HG03460 (cell line): ENCODE data around the gene CDH4.

Experiments
- ATAC-seq: cut with Tn5 transposase; IDR thresholded peaks from one replicate; pipeline ENCODE4 v1.9.1; 2021; ENCODE audit not compliant: unreplicated experiment

Gene CDH4

GRCh38 chr20:61322151-61322865 is 70.2 kb downstream of the CDH4 start:
- ATAC-seq = no peak

GRCh38 chr20:61324906-61325305 is 72.8 kb downstream of the CDH4 start:
- no peak for ATAC-seq

- ATAC-seq = no peak
These were observed 73.7 kb downstream of the CDH4 start for GRCh38 chr20:61325718-61326117.

GRCh38 chr20:61328911-61329558 is 77.0 kb downstream of the CDH4 start:
- no peak for ATAC-seq

GRCh38 chr20:61330441-61330840 is 78.4 kb downstream of the CDH4 start:
- ATAC-seq = no peak

GRCh38 chr20:61331543-61331942 is 79.5 kb downstream of the CDH4 start:
- no peak for ATAC-seq

GRCh38 chr20:61332016-61332975 is 80.2 kb downstream of the CDH4 start:
- ATAC-seq = no peak

GRCh38 chr20:61333484-61334108 is 81.5 kb downstream of the CDH4 start:
- ATAC-seq = no peak

GRCh38 chr20:61340157-61340556 is 88.1 kb downstream of the CDH4 start:
- no peak for ATAC-seq

- no peak for ATAC-seq
These were observed 89.5 kb downstream of the CDH4 start for GRCh38 chr20:61341605-61342004.

- ATAC-seq = no peak
These were observed 91.9 kb downstream of the CDH4 start for GRCh38 chr20:61343934-61344333.

GRCh38 chr20:61345656-61346055 is 93.6 kb downstream of the CDH4 start:
- ATAC-seq = no peak

GRCh38 chr20:61346996-61347395 is 94.9 kb downstream of the CDH4 start:
- ATAC-seq = no peak

- ATAC-seq = no peak
These were observed 95.4 kb downstream of the CDH4 start for GRCh38 chr20:61347443-61347842.

GRCh38 chr20:61349447-61350165 is 97.5 kb downstream of the CDH4 start:
- no peak for ATAC-seq

GRCh38 chr20:61350500-61351250 is 98.6 kb downstream of the CDH4 start:
- ATAC-seq = no peak

GRCh38 chr20:61352346-61353260 is 100.5 kb downstream of the CDH4 start:
- no peak for ATAC-seq

- ATAC-seq = no peak
These were observed 101.4 kb downstream of the CDH4 start for GRCh38 chr20:61353261-61354000.
